Subcutaneous abdominal adipose tissue (tissue), 5 donors: ENCODE results near the gene SLC26A1.

ENCODE experiments used
- H3K27ac ChIP-seq: one replicate; pipeline ENCODE4 v1.7.0; 2013; ENCODE audit warnings: low read depth, mild to moderate bottlenecking, inconsistent platforms, low read length, moderate library complexity
- H3K27me3 ChIP-seq, 5 donors: one replicate each; pipeline ENCODE4 v1.7.0; 2013; ENCODE audit warnings: low read length in 5 of 5, inconsistent platforms in 1 of 5; ENCODE audit not compliant: control insufficient read depth in 5 of 5, insufficient read depth in 4 of 5
- H3K36me3 ChIP-seq, 5 donors: one replicate each; pipeline ENCODE4 v1.7.0; 2013; ENCODE audit warnings: low read length in 5 of 5; ENCODE audit not compliant: control insufficient read depth in 5 of 5, insufficient read depth in 5 of 5
- H3K4me1 ChIP-seq, 5 donors: one replicate each; pipeline ENCODE4 v1.7.0; 2013; ENCODE audit warnings: low read length in 5 of 5, mild to moderate bottlenecking in 3 of 5, moderate library complexity in 1 of 5; ENCODE audit not compliant: control insufficient read depth in 5 of 5, insufficient read depth in 5 of 5
- H3K4me3 ChIP-seq, 5 donors: one replicate each; pipeline ENCODE4 v1.7.0; 2013; ENCODE audit warnings: low read length in 5 of 5, low read depth in 1 of 5
- H3K9ac ChIP-seq, 5 donors: one replicate each; pipeline ENCODE4 v1.7.0; 2013; ENCODE audit warnings: low read length in 5 of 5, mild to moderate bottlenecking in 4 of 5, moderate library complexity in 3 of 5
- H3K9me3 ChIP-seq, 5 donors: one replicate each; pipeline ENCODE4 v1.7.0; 2013; ENCODE audit warnings: low read length in 5 of 5; ENCODE audit not compliant: control insufficient read depth in 5 of 5
- donor health status: healthy.
- donor health status: healthy.
- donor health status: healthy.
- donor health status: healthy.
- donor health status: healthy.

SLC26A1 gene

GRCh38 chr4:965048-965765, 28.0 kb downstream of the SLC26A1 start:
- Histone ChIP-seq H3K9me3 (no peaks in the 10 kb centered on the region), H3K27me3 (peaks cover 0 to 3% (median 0%) of the 10 kb centered on the region in 5 donors), H3K36me3 (peaks cover 0 to 67% (median 52%) of the 10 kb centered on the region in 5 donors), H3K4me1 (peaks cover 0 to under 1% (median 0%) of the 10 kb centered on the region in 5 donors), H3K9ac (no peak overlapping the region), H3K4me3 (no peak overlapping the region), H3K27ac (no peak overlapping the region)

DNA sequence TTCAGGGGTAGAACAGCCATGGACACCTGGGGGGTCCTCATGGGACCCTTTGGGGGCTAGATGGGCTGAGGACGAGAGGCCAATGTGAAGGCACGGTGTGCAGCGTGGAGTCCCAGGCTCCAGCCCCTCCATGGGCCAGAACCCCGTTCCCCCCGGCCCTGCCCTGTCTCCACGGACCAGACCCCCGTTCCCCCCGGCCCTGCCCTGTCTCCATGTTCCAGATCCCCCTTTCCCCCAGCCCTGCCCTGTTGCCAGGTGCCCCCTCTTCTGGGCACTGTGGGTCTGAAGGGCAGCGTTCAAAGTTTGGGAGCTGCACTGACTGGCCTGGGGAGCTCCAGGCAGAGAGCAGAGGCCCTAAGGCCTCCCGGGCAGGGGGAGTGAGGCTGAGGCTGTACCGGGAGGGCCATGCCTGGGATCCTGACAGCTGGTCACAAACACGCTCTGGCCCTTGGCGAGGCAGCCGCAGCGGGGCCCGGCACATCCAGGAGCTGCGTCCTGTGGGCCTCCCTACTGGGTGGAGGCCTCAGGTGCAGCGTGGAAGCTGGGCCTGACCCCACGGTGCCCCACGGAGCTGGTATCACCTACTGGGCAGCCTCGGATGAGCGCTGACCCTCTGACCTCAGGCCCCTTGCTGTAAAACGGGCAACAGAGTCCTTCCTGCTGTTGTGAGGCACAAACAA, 28.7 kb downstream of the SLC26A1 start:
- Histone ChIP-seq H3K27me3 (peaks cover 0 to 3% (median 0%) of the 10 kb centered on the region in 5 donors), H3K4me1 (no peaks in the 10 kb centered on the region), H3K9me3 (no peaks in the 10 kb centered on the region), H3K36me3 (peaks cover 0 to 74% (median 53%) of the 10 kb centered on the region in 5 donors), H3K27ac (no peak overlapping the region), H3K9ac (no peak overlapping the region), H3K4me3 (no peak overlapping the region)

DNA sequence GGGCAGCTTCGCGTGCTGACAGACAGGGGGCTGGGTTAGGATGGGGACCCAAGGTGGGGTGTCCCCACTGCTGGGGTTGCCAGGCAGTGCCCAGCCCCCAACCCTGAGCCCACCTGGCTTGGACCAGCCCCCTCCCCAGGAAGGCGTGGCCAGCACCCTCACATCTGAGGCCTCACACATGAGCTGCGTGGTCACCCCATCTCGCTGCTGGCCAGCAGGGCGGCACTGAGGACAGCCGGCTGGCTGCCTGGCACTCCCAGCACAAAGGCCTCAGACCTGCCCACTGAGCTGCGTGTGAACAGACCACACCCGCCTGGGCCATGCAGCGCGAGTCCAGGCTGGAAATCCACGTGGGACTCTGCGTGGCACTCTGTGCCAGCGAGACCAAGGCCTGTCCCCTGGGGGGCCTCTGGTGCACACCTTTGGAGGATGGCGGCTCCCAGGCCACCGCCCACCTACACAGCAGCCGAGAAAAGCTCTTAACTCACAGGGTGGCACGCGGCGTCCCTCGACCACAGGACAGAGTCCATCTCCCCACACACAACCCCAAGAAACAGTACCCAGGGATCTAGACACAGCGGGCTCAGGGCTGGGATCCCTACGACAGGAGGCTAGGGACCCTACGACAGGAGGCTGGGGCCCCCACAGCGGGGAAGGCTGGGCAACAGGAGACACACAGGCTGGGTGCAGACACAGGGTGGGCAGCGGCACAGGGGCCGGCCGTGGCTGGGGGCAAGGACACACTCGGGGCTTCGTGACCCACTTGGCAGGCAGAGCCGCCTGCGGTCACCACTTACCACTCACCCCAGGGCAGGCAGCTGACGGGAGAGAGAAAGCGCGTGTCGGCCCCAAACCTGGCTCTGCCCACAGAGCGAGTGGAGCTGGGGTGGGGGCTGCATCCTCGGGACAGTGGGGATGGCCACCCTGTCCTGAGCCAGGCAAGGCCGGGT, 29.7 kb downstream of the SLC26A1 start:
- Histone ChIP-seq H3K27me3 (peaks cover 0 to 1% (median 0%) of the 10 kb centered on the region in 5 donors), H3K27ac (no peak overlapping the region), H3K4me3 (no peak overlapping the region), H3K9me3 (no peaks in the 10 kb centered on the region), H3K9ac (no peak overlapping the region), H3K4me1 (no peaks in the 10 kb centered on the region), H3K36me3 (peaks cover 0 to 83% (median 63%) of the 10 kb centered on the region in 5 donors)

- Histone ChIP-seq H3K9ac (no peak overlapping the region), H3K4me1 (no peaks in the 10 kb centered on the region), H3K36me3 (peaks cover 0 to 93% (median 73%) of the 10 kb centered on the region in 5 donors), H3K27ac (no peak overlapping the region), H3K27me3 (no peaks in the 10 kb centered on the region), H3K4me3 (no peak overlapping the region), H3K9me3 (no peaks in the 10 kb centered on the region)
Measured at GRCh38 chr4:962231-963208, 30.7 kb downstream of the SLC26A1 start.

DNA sequence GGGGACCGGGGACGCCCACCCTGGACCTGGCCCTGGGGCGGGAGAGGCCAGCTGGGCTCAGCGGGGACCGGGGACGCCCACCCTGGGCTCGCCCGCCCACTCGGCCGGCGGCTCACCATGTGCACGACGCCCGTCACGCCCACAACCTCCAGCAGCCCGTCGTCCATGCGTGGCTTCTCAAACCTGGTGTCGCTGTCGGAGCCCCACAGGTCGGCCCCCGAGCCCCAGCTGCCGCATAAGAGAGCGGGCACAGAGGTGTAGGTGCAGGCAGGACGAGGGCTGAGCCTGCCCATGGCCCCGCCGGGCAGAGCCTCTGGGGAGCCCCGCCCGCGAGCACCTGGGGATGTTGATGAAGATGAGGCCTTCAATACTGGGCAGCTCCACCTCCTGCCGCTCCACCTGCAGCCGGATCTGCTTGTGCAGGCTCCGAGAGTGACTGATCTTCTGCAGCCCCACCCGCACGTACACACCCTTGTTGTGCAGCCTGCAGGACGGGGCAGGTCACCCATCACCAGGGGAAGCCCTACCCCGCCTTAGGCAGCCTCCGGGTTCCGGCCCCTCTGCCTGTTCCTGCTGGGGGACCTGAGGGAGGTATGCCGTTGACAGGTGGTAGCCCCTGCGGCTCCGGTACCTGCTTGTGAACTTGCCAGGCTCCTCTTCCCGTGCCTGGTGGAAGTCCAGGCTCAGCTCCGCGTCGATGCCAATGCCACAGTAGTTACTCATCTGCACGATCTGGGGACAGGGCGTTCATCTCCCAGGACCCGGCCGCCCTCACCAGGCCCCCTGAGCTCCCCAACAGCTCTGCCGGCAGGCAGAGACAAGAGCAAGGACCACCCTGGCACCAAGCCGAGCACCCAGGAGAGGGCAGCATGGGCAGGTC, 31.6 kb downstream of the SLC26A1 start:
- Histone ChIP-seq H3K36me3 (peaks cover 0 to 89% (median 74%) of the 10 kb centered on the region in 5 donors), H3K9ac (no peak overlapping the region), H3K4me3 (no peak overlapping the region), H3K4me1 (no peaks in the 10 kb centered on the region), H3K27me3 (no peaks in the 10 kb centered on the region), H3K9me3 (no peaks in the 10 kb centered on the region), H3K27ac (no peak overlapping the region)

DNA sequence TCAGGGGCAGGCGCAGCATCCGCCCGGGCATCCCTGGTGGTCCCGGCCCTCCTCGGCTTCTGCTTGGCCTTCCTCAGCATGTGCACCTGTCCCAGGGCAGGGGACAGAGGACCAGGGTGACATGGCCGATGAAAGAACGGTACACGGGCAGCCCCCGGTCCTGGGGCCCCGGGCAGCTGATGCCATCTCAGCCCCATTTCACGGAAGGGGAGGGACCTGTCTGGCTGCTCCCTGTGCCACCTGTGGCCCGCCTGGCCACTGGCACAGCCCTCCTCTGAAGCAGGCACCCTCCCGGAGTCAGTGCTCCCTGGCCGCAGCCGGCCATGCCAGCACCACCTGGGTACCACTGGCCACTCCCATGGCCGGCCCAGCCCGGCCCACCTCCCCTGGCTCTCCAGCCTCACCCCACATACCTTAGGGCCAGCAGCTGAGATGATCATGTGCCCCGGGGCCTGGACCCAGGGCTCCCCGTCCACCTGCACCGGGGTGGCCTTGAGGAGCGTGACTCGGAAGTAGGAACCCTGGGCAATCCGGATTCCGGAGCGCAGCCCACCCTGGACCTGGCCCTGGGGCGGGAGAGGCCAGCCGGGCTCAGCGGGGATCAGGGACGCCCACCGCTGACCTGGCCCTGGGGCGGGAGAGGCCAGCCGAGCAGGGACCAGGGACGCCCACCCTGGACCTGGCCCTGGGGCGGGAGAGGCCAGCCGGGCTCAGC, 32.4 kb downstream of the SLC26A1 start:
- Histone ChIP-seq H3K36me3 (peaks cover 0 to 84% (median 67%) of the 10 kb centered on the region in 5 donors), H3K27ac (no peak overlapping the region)

DNA sequence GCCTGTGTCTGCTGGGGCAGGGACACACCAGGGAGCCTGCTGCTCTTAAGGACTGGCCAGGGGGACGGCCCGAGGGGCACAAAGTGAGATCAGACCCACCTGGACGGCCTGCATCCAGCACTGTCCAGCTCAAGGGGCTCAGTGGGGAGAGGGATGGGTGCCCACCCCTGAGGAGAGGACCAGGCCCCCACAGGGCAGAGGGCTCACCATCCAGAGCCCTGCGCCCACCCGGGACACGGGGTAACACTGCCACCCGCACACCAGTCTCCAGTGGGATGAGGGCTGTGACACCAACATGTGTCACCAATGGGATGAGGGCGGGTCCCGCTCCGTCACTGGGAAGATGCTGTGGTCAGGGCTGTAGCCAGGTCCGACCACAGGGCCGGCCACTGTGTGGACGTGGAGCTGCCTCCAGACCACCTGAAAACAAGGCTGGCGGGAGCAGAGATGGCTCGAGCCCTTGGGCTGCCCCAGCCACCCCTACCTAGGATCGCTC, 33.0 kb downstream of the SLC26A1 start:
- no peaks in the 10 kb centered on the region for H3K9me3 ChIP-seq
- no peak overlapping the region for H3K27ac ChIP-seq
- no peaks in the 10 kb centered on the region for H3K4me1 ChIP-seq
- no peaks in the 10 kb centered on the region for H3K27me3 ChIP-seq
- no peak overlapping the region for H3K4me3 ChIP-seq
- H3K9ac ChIP-seq: no peak overlapping the region
- H3K36me3 ChIP-seq: peaks cover 0 to 84% (median 67%) of the 10 kb centered on the region in 5 donors

More for the DNA sequence above, 32.4 kb downstream of the SLC26A1 start:
- no peak overlapping the region for H3K9ac ChIP-seq
- H3K27me3 ChIP-seq: no peaks in the 10 kb centered on the region
- H3K9me3 ChIP-seq: no peaks in the 10 kb centered on the region
- no peak overlapping the region for H3K4me3 ChIP-seq
- H3K4me1 ChIP-seq: no peaks in the 10 kb centered on the region
